GM23338 (cell line): ENCODE measurements around the gene DOCK3. TPM values are rescaled to one million over a fixed set of nuclear protein-coding genes. Genes with fewer than 3 reads are reported as not detected.
A peak's percentile ranks its signal among the peaks of the same experiment; 100 is the strongest.

ENCODE experiments used
- ATAC-seq: fragments of 200-7000 bp; cut with Tn5 transposase; 3 replicates; pipeline ENCODE4 v1.9.1; 2020
- DNase-seq: peaks from one replicate; pipeline ENCODE4 v3.0.0-alpha.2; 2015; ENCODE audit warnings: low spot score
- H2AFZ ChIP-seq: fragments of 200-600 bp; sonication (generic); 2 replicates; pipeline ENCODE4 v1.8.0; 2016; ENCODE audit warnings: antibody characterized with exemption, mild to moderate bottlenecking, moderate library complexity
- H3F3A ChIP-seq: fragments of 200-600 bp; sonication (generic); replicated peaks from 2 replicates; pipeline ENCODE4 v1.8.0; 2017; ENCODE audit warnings: antibody characterized with exemption, mixed run types, low read depth
- H3K27ac ChIP-seq: fragments of 200-600 bp; sonication (generic); 2 replicates; pipeline ENCODE4 v1.6.1; 2016; ENCODE audit warnings: low read depth
- H3K27me3 ChIP-seq: fragments of 200-600 bp; sonication (generic); 2 replicates; pipeline ENCODE4 v1.8.0; 2016; ENCODE audit warnings: mild to moderate bottlenecking, mixed run types, moderate library complexity; ENCODE audit not compliant: insufficient read depth
- H3K36me3 ChIP-seq: fragments of 200-600 bp; sonication (generic); 2 replicates; pipeline ENCODE4 v1.8.0; 2016; ENCODE audit warnings: mild to moderate bottlenecking; ENCODE audit not compliant: insufficient read depth
- H3K4me1 ChIP-seq: fragments of 200-600 bp; sonication (generic); 2 replicates; pipeline ENCODE4 v1.8.0; 2016; ENCODE audit warnings: mild to moderate bottlenecking, moderate library complexity; ENCODE audit not compliant: insufficient read depth
- H3K4me2 ChIP-seq: fragments of 200-600 bp; sonication (generic); 2 replicates; pipeline ENCODE4 v1.7.1; 2017; ENCODE audit warnings: mixed run types
- H3K4me3 ChIP-seq: fragments of 200-600 bp; sonication (generic); 2 replicates; pipeline ENCODE4 v1.6.1; 2016; ENCODE audit warnings: mixed run types
- H3K79me2 ChIP-seq: fragments of 200-600 bp; sonication (generic); replicated peaks from 2 replicates; pipeline ENCODE4 v1.8.0; 2017; ENCODE audit warnings: mild to moderate bottlenecking; ENCODE audit not compliant: insufficient read depth
- H3K9me2 ChIP-seq: fragments of 200-600 bp; sonication (generic); 2 replicates; pipeline ENCODE4 v1.8.0; 2017; ENCODE audit not compliant: insufficient read depth
- H4K20me1 ChIP-seq: fragments of 200-600 bp; sonication (generic); replicated peaks from 2 replicates; pipeline ENCODE4 v1.8.0; 2017; ENCODE audit warnings: mild to moderate bottlenecking; ENCODE audit not compliant: insufficient read depth
- H3K27ac Mint-ChIP-seq: 2 replicates; pipeline ENCODE4 v1.8.0; 2020; ENCODE audit warnings: inconsistent platforms, mild to moderate bottlenecking, moderate library complexity, mixed read lengths
- H3K27me3 Mint-ChIP-seq: 3 replicates; pipeline ENCODE4 v1.8.0; 2022; ENCODE audit warnings: low read depth, mild to moderate bottlenecking, moderate library complexity, mixed read lengths, inconsistent platforms; ENCODE audit not compliant: insufficient read depth, poor library complexity
- H3K36me3 Mint-ChIP-seq: 3 replicates; pipeline ENCODE4 v1.8.0; 2021; ENCODE audit warnings: low read depth, mild to moderate bottlenecking, inconsistent platforms, moderate library complexity, mixed read lengths
- H3K4me1 Mint-ChIP-seq: 3 replicates; pipeline ENCODE4 v1.8.0; 2020; ENCODE audit warnings: mild to moderate bottlenecking, inconsistent platforms, mixed read lengths
- H3K4me3 Mint-ChIP-seq: 3 replicates; pipeline ENCODE4 v1.8.0; 2021; ENCODE audit warnings: moderate library complexity, mild to moderate bottlenecking, inconsistent platforms, mixed read lengths
- H3K9me3 Mint-ChIP-seq: 3 replicates; pipeline ENCODE4 v1.8.0; 2020; ENCODE audit warnings: moderate library complexity, mild to moderate bottlenecking, inconsistent platforms, mixed read lengths
- CREB1 ChIP-seq: fragments of 250-450 bp; sonication (Bioruptor Pico); IDR thresholded peaks from 2 replicates; pipeline ENCODE4 v1.5.0; 2020; ENCODE audit warnings: low read depth, mild to moderate bottlenecking, moderate library complexity
- CTCF ChIP-seq, 2 experiments: fragments of 200-600 bp in 1 of 2; sonication (generic) in 1 of 2; conservative IDR thresholded peaks; 2 replicates each; pipeline versions ENCODE4 v1.5.1 to v1.6.1; 2016 to 2017; ENCODE audit warnings: antibody characterized with exemption in 2 of 2, low read depth in 2 of 2, mild to moderate bottlenecking in 2 of 2, moderate library complexity in 1 of 2
- EZH2 ChIP-seq: fragments of 200-600 bp; sonication (generic); IDR thresholded peaks from one replicate; pipeline ENCODE4 v1.8.0; 2017; ENCODE audit warnings: antibody characterized with exemption, mild to moderate bottlenecking, low read depth; ENCODE audit not compliant: unreplicated experiment
- EZH2phosphoT487 ChIP-seq: fragments of 200-600 bp; sonication (generic); IDR thresholded peaks from one replicate; pipeline ENCODE4 v1.8.1; 2018; ENCODE audit warnings: antibody characterized with exemption; ENCODE audit not compliant: unreplicated experiment
- JUNB ChIP-seq: IDR thresholded peaks from one replicate; pipeline ENCODE4 v1.6.1; 2016; ENCODE audit warnings: antibody characterized with exemption; ENCODE audit not compliant: unreplicated experiment
- NANOG ChIP-seq: IDR thresholded peaks from 2 replicates; pipeline ENCODE4 v1.6.1; 2016; ENCODE audit warnings: antibody characterized with exemption, borderline replicate concordance
- POLR2AphosphoS5 ChIP-seq: IDR thresholded peaks from 2 replicates; pipeline ENCODE4 v1.6.1; 2016; ENCODE audit warnings: antibody characterized with exemption, low read depth
- REST ChIP-seq: IDR thresholded peaks from one replicate; pipeline ENCODE4 v1.6.1; 2018; ENCODE audit warnings: antibody characterized with exemption; ENCODE audit not compliant: unreplicated experiment
- ZNF114 ChIP-seq: fragments of 250-450 bp; sonication (Bioruptor Pico); IDR thresholded peaks from 2 replicates; pipeline ENCODE4 v1.5.0; 2020; ENCODE audit warnings: mild to moderate bottlenecking, moderate library complexity
- ZNF331 ChIP-seq: fragments of 250-450 bp; sonication (Bioruptor Pico); IDR thresholded peaks from 2 replicates; pipeline ENCODE4 v1.5.0; 2020; ENCODE audit warnings: low read depth, mild to moderate bottlenecking, moderate library complexity
- polyA plus RNA-seq: library from polyadenylated mRNA; unstranded; fragments of >200 nt; fragmentation: Nextera tagmentation; extraction: Ambion mirVana; gene quantifications from 2 replicates; pipeline ENCODE4 v1.2.1, GENCODE V29; 2016
- total RNA-seq: library from RNA; depleted of rRNA; stranded (reverse); fragments of >200 nt; shearing (Covaris generic); gene quantifications from 2 replicates; pipeline ENCODE4 v1.2.3, GENCODE V29; 2014
- TF ChIP-seq, protein P1 (sequence below): fragments of 250-450 bp; sonication (Bioruptor Pico); IDR thresholded peaks from 2 replicates; pipeline ENCODE4 v1.5.0; 2020; ENCODE audit warnings: mild to moderate bottlenecking, moderate library complexity
- TF ChIP-seq, protein P2 (sequence below): IDR thresholded peaks from 2 replicates; pipeline ENCODE4 v1.6.1; 2016; ENCODE audit warnings: antibody characterized with exemption

Gene DOCK3
- total and polyA plus RNA-seq, 2 experiments from 2014 or later = 2.4 to 5.6 TPM

DNA sequence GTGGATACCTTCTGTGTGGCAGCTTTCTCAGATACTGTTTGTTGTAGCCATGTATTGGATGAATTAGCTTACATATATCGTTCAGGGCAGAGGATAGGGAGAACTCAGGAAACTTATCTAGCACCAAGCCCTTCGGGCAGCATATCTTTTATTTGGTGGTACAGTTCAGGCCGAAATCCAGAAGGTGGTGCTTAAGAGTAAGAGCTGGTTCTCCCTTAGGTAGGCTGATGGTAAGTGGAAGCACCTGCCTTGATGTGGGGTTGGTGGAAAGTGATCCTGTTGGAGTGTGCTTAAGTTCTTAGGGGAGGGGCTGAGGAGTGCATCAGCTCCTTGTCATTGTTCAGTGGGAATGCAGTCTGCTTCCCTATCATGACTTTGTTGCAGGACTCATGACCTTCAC is 187.5 kb downstream of the DOCK3 start (continued):
- TF ChIP-seq, protein P1, sequence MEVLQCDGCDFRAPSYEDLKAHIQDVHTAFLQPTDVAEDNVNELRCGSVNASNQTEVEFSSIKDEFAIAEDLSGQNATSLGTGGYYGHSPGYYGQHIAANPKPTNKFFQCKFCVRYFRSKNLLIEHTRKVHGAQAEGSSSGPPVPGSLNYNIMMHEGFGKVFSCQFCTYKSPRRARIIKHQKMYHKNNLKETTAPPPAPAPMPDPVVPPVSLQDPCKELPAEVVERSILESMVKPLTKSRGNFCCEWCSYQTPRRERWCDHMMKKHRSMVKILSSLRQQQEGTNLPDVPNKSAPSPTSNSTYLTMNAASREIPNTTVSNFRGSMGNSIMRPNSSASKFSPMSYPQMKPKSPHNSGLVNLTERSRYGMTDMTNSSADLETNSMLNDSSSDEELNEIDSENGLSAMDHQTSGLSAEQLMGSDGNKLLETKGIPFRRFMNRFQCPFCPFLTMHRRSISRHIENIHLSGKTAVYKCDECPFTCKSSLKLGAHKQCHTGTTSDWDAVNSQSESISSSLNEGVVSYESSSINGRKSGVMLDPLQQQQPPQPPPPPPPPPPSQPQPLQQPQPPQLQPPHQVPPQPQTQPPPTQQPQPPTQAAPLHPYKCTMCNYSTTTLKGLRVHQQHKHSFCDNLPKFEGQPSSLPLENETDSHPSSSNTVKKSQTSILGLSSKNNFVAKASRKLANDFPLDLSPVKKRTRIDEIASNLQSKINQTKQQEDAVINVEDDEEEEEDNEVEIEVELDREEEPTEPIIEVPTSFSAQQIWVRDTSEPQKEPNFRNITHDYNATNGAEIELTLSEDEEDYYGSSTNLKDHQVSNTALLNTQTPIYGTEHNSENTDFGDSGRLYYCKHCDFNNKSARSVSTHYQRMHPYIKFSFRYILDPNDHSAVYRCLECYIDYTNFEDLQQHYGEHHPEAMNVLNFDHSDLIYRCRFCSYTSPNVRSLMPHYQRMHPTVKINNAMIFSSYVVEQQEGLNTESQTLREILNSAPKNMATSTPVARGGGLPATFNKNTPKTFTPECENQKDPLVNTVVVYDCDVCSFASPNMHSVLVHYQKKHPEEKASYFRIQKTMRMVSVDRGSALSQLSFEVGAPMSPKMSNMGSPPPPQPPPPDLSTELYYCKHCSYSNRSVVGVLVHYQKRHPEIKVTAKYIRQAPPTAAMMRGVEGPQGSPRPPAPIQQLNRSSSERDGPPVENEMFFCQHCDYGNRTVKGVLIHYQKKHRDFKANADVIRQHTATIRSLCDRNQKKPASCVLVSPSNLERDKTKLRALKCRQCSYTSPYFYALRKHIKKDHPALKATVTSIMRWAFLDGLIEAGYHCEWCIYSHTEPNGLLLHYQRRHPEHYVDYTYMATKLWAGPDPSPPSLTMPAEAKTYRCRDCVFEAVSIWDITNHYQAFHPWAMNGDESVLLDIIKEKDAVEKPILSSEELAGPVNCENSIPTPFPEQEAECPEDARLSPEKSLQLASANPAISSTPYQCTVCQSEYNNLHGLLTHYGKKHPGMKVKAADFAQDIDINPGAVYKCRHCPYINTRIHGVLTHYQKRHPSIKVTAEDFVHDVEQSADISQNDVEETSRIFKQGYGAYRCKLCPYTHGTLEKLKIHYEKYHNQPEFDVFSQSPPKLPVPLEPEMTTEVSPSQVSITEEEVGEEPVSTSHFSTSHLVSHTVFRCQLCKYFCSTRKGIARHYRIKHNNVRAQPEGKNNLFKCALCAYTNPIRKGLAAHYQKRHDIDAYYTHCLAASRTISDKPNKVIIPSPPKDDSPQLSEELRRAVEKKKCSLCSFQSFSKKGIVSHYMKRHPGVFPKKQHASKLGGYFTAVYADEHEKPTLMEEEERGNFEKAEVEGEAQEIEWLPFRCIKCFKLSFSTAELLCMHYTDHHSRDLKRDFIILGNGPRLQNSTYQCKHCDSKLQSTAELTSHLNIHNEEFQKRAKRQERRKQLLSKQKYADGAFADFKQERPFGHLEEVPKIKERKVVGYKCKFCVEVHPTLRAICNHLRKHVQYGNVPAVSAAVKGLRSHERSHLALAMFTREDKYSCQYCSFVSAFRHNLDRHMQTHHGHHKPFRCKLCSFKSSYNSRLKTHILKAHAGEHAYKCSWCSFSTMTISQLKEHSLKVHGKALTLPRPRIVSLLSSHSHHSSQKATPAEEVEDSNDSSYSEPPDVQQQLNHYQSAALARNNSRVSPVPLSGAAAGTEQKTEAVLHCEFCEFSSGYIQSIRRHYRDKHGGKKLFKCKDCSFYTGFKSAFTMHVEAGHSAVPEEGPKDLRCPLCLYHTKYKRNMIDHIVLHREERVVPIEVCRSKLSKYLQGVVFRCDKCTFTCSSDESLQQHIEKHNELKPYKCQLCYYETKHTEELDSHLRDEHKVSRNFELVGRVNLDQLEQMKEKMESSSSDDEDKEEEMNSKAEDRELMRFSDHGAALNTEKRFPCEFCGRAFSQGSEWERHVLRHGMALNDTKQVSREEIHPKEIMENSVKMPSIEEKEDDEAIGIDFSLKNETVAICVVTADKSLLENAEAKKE (CRISPR knock-in tag) = no peak

DNA sequence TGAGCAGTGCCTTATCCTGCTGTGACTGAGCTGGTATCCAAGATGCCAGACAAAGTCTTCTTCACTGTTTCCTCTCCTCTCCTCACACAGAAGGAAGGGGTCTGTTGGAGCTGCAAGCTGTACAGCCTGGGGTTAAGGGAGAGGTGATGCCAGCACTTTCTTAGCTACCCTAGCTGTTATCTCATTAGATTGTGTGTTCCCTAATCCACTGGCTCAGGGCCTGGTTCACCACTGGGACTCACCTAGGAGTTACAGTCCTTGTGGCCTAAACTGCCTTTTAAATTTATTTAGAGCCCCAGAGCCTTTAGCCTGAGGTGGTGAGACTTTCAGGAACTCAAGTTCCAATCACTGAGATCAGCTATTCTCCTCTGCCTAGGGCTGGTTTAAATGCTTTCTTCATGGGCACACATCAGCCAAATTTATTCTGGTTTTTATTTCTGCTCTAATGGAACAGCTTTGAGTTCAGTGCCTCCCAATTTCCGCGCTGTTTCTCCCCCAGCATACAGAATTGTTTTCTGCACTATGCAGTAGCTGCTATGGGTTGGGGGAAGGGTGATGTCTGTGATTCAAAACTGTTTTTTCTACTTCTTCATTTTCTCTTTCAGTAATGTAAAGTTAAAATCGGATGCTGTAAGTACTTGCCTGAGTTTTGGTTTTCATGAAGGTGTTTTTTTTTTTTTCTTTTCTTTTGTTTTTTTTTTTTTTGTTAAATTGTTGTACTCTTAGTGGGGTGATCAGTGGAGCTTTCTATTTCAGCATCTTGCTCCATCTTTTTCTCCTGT is 198.8 kb downstream of the DOCK3 start:
- Histone ChIP-seq H3K27ac (peak overlapping the region; percentile 8; the same call in 1 of the 2 replicates), H3K79me2 (peaks cover 17% of the 10 kb centered on the region; the same call in 1 of the 2 replicates), H3K4me1 (peaks cover 9% of the 10 kb centered on the region), H4K20me1 (no peaks in the 10 kb centered on the region), H2AFZ (no peak overlapping the region), H3F3A (no peaks in the 10 kb centered on the region), H3K27me3 (no peaks in the 10 kb centered on the region), H3K4me2 (no peak overlapping the region), H3K4me3 (no peak overlapping the region), H3K36me3 (no peaks in the 10 kb centered on the region), H3K9me2 (no peaks in the 10 kb centered on the region)
- H3K27ac Mint-ChIP-seq = no peak overlapping the region
- peak; percentile 58 for ATAC-seq
- peaks cover 7% of the 10 kb centered on the region; the same call in 1 of the 3 replicates for H3K36me3 Mint-ChIP-seq
- H3K4me1 Mint-ChIP-seq = peaks cover 14% of the 10 kb centered on the region
- peaks cover 2% of the 10 kb centered on the region for H3K27me3 Mint-ChIP-seq
- DNase-seq = no peak
- peaks cover 9% of the 10 kb centered on the region; the same call in 2 of the 3 replicates for H3K9me3 Mint-ChIP-seq
- no peak overlapping the region for H3K4me3 Mint-ChIP-seq
- TF ChIP-seq EZH2 = no peak
- no peak for TF ChIP-seq JUNB
- no peak for TF ChIP-seq ZNF331 (CRISPR knock-in tag)
- no peak for TF ChIP-seq NANOG
- TF ChIP-seq CREB1 (CRISPR knock-in tag) = no peak
- TF ChIP-seq POLR2AphosphoS5 = no peak
- no peak for TF ChIP-seq CTCF (conservative IDR thresholded peaks at IDR 0.05; ENCODE audit: low read depth in 2 of 2)
- TF ChIP-seq EZH2phosphoT487 = no peak
- no peak for TF ChIP-seq ZNF114
- TF ChIP-seq REST = no peak
- TF ChIP-seq, protein P2, sequence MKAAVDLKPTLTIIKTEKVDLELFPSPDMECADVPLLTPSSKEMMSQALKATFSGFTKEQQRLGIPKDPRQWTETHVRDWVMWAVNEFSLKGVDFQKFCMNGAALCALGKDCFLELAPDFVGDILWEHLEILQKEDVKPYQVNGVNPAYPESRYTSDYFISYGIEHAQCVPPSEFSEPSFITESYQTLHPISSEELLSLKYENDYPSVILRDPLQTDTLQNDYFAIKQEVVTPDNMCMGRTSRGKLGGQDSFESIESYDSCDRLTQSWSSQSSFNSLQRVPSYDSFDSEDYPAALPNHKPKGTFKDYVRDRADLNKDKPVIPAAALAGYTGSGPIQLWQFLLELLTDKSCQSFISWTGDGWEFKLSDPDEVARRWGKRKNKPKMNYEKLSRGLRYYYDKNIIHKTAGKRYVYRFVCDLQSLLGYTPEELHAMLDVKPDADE = no peak
